Aorta (tissue), 5 donors: ENCODE measurements around the gene LARGE1. TPM values are rescaled to one million over a fixed set of nuclear protein-coding genes. Genes with fewer than 3 reads are reported as not detected.

ENCODE experiments used
- ATAC-seq: fragments of 200-7000 bp; cut with Tn5 transposase; one replicate; pipeline ENCODE4 v1.9.1; 2022; ENCODE audit warnings: moderate library complexity; ENCODE audit not compliant: low FRiP score
- DNase-seq, 2 donors: peaks; one replicate each; pipeline ENCODE4 v3.0.0-alpha.2; 2020
- H3K27ac ChIP-seq, 2 donors: one replicate each; pipeline ENCODE4 v1.5.1; 2013; ENCODE audit warnings: low read length in 2 of 2, mild to moderate bottlenecking in 2 of 2, moderate library complexity in 2 of 2, control low read depth in 1 of 2, inconsistent platforms in 1 of 2, low read depth in 1 of 2
- H3K27me3 ChIP-seq, 2 donors: one replicate each; pipeline ENCODE4 v1.6.1; 2013; ENCODE audit warnings: control low read depth in 1 of 2, low read length in 1 of 2, mild to moderate bottlenecking in 1 of 2, moderate library complexity in 1 of 2; ENCODE audit not compliant: insufficient read depth in 2 of 2, control insufficient read depth in 1 of 2
- H3K36me3 ChIP-seq, 2 donors: one replicate each; pipeline ENCODE4 v1.6.1; 2013; ENCODE audit warnings: control low read depth in 1 of 2, low read length in 1 of 2, mild to moderate bottlenecking in 1 of 2; ENCODE audit not compliant: insufficient read depth in 2 of 2, control insufficient read depth in 1 of 2
- H3K4me1 ChIP-seq, 2 donors: one replicate each; pipeline ENCODE4 v1.6.1; 2013; ENCODE audit warnings: low read length in 2 of 2, control low read depth in 1 of 2, mild to moderate bottlenecking in 1 of 2, moderate library complexity in 1 of 2; ENCODE audit not compliant: insufficient read depth in 2 of 2, control insufficient read depth in 1 of 2
- H3K4me3 ChIP-seq, 2 donors: one replicate each; pipeline ENCODE4 v1.5.1; 2013; ENCODE audit warnings: low read length in 2 of 2, control low read depth in 1 of 2, mild to moderate bottlenecking in 1 of 2
- H3K9me3 ChIP-seq: one replicate; pipeline ENCODE4 v1.6.1; 2013; ENCODE audit warnings: mild to moderate bottlenecking, low read length; ENCODE audit not compliant: control insufficient read depth
- WGBS, 2 donors: extraction: QIAGEN DNeasy Blood & Tissue Kit; methylation state at CpG; one replicate each; pipeline ENCODE4 v1.1.7; 2013; 5-methylcytosine and 5-hydroxymethylcytosine counted together
- intact Hi-C, 2 donors: fragments of 100-400 bp; cut with DNase I; formaldehyde crosslinking; loops; one replicate each; pipeline versions ENCODE4 v1.14.2 to v1.15.0; 2022
- polyA plus RNA-seq, 2 donors: library from polyadenylated mRNA; stranded (reverse); fragments of 200-250 nt; gene quantifications; one replicate each; pipeline ENCODE4 v1.2.3, GENCODE V29; 2013
- total RNA-seq, 2 donors: library from RNA; stranded (reverse); fragmentation: NEBNext Ultra II Directional; extraction: Animal tissue kit (Norgen Biotek cat#: 25700); gene quantifications; one replicate each; pipeline ENCODE4 v1.2.1, GENCODE V29; 2021
- donor health status: healthy with polysubstance abuse.
- donor health status: Bipolar disorder and iron deficiency.
- donor health status: DM: no; HTN: no; CAD: no.
- donor health status: DM: no; HTN: no; CAD: no.
- donor health status: DM: yes; HTN: yes; CAD: no.

LARGE1 gene
- total and polyA plus RNA-seq, 4 donors, result 2.6 to 52.5 (median 24.0) TPM

DNA sequence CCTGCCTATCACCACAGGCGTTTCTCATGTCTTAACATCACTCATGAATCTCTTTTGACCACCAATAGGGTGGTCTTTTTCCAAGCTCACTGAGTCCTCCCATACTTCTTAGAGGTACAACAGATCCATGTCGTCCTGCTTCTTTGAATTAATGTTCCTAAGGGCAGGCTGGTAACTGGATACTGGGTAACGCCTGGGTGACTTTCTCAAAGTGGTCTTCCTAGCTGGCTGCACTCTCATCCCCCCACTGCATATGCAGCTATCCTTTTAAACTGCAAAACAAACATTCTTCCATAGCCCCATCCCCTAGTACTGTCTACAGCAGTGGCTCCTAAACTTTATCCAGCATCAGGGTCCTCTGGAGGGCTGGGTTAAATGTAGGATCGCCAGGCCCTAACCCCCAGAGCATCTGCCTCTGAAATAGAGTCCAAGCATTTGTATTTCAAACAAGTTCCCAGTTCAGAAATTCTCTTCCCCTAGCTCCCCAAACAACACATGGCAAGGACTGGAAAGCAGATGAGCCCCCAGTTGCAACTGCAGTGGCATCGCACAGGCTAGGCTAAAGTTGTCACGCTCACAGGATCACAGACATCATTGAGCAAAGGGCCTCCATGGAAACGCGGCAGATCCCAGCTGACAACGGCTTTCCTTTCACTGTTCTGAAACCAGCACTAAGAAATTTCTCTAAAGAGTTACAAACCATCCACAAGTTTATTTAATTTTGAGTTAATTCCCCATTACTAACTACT, 204.9 kb downstream of the LARGE1 start:
- Histone ChIP-seq H3K27ac (no peak overlapping the region), H3K4me1 (no peaks in the 10 kb centered on the region), H3K27me3 (no peaks in the 10 kb centered on the region), H3K36me3 (no peaks in the 10 kb centered on the region), H3K9me3 (peaks cover 3% of the 10 kb centered on the region), H3K4me3 (no peak overlapping the region)
- 93 to 95% methylated on average over 9 of the region's 9 CpGs for WGBS, 2 donors
- ATAC-seq (no peak), DNase-seq (no peak)
- intact Hi-C loops, result no loop called here

DNA sequence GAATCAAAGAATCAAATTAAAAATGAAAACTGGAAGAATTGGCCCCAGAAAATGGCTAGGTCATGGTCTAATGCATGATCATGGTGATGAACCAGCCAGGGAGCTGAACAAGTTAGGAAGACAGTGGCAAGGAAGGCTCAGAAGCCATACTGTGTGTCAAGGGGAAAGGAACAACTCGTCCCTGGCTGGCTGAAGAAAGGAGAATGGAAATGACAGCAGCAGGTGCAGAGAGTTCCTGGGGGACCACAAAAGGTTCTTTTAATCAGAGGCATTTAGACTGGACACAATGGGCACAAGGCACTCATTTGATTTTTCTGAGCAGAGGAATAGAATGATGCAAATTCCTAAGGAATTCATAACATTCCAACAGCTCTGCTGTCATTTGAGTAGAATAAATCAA, 209.9 kb downstream of the LARGE1 start:
- 54 to 69% methylated on average over 1 of the region's 1 CpG for WGBS, 2 donors
- Histone ChIP-seq H3K27me3 (no peaks in the 10 kb centered on the region), H3K4me3 (no peak overlapping the region), H3K36me3 (no peaks in the 10 kb centered on the region), H3K27ac (no peak overlapping the region), H3K9me3 (peaks cover 3% of the 10 kb centered on the region), H3K4me1 (no peaks in the 10 kb centered on the region)
- no peak for ATAC-seq
- DNase-seq, result no peak
- intact Hi-C loops, result no loop called here

DNA sequence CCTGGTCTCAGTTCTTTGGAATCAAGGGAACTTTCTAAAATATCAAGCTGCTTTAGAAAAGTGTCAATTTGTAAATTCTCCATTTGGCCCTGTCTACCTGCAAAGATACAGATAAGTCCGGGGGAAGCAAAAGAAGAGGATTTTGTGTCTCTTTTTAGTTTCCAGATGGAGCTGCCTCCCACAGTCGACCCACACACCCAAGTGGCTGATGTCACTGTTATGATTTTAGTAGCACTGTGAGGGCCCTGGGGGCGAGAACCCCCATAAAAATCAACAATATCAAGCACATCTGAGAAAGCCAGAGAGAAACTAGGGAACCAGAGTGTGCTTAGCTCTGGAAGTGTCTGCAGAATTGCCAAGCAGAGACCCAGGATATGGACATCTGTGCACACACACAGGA, 212.7 kb downstream of the LARGE1 start:
- ATAC-seq, result no peak
- DNase-seq, result no peak
- 83% methylated on average over 3 of the region's 3 CpGs for WGBS, 2 donors
- Histone ChIP-seq H3K4me1 (no peaks in the 10 kb centered on the region), H3K9me3 (peaks cover 1% of the 10 kb centered on the region), H3K36me3 (no peaks in the 10 kb centered on the region), H3K4me3 (no peak overlapping the region), H3K27me3 (no peaks in the 10 kb centered on the region), H3K27ac (no peak overlapping the region)
- intact Hi-C loops, result no loop called here

DNA sequence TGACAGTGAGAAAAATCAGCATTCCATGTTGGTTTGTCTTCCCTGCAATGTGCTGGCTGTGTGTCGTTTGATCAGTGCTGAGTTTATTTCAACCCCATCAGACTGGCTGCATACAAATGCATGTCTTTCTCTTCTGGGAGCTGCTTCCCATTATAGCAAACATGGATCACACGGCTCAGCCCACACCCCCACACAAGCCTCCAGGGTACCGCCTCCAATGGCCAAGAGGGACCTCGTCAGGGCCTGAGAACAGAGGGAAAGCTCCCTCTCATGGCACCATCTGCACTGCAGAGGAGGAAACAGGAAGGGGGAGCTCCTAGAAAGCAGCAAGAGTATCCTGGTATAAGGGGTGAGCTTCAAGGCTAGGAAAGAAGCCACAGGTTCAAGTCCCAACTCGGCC, 214.2 kb downstream of the LARGE1 start:
- no peak overlapping the region for H3K27ac ChIP-seq
- peaks cover 1% of the 10 kb centered on the region for H3K9me3 ChIP-seq
- ATAC-seq (no peak), DNase-seq (no peak)
- H3K27me3 ChIP-seq, result no peaks in the 10 kb centered on the region
- 74 to 82% methylated on average over 5 of the region's 5 CpGs for WGBS, 2 donors
- H3K4me1 ChIP-seq, result no peaks in the 10 kb centered on the region
- no peaks in the 10 kb centered on the region for H3K36me3 ChIP-seq
- no peak overlapping the region for H3K4me3 ChIP-seq
- intact Hi-C loops, result no loop called here

DNA sequence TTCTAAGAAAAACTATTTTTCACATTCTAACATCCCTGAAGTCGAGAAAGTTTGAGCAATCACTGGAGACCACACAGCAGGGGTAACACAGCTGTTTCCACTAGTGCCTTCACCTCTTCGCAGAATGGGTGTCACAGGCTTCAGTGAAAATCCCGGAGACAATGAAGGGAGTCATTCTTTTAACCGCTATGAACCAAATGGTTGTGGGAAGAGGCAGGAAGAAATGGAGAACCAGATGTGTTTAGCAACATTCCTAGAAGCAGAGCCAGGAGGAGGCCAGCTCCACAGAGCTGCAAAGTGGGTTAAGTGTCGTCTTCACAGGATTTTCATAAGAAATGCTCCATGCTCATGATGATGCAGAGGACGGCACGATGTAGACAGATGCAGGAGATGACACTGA, 221.1 kb downstream of the LARGE1 start:
- DNase-seq, result no peak
- Histone ChIP-seq H3K9me3 (peaks cover 1% of the 10 kb centered on the region), H3K27ac (no peak overlapping the region), H3K4me3 (no peak overlapping the region), H3K27me3 (no peaks in the 10 kb centered on the region), H3K36me3 (peaks cover 0 to 2% of the 10 kb centered on the region in 2 donors), H3K4me1 (peaks cover 0 to under 1% of the 10 kb centered on the region in 2 donors)
- no peak for ATAC-seq
- intact Hi-C loops, result no loop called here
- 75 to 83% methylated on average over 7 of the region's 7 CpGs for WGBS, 2 donors

DNA sequence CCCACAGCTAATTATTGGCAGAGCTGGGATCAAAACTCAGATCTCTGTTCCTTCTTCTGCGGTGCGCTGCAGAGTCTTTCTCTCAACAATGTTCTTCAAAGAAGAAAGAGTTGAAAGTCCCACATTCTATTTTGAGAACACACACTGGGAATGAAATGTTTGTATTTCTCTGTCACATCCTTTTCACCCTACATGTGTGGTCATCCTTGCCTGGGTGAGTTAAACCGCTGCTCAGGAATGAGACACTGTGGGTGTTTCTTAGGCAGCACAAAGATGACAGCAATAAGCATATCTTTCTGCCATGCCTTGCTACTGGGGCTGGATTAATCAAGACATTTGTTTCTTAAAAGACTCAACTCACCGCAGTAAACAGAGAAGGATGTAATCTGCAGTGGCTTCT, 222.6 kb downstream of the LARGE1 start:
- peaks cover 0 to 2% of the 10 kb centered on the region in 2 donors for H3K36me3 ChIP-seq
- H3K27me3 ChIP-seq, result no peaks in the 10 kb centered on the region
- H3K9me3 ChIP-seq, result no peaks in the 10 kb centered on the region
- H3K4me1 ChIP-seq, result peaks cover 0 to 3% of the 10 kb centered on the region in 2 donors
- no peak for ATAC-seq
- no peak overlapping the region for H3K27ac ChIP-seq
- 68 to 79% methylated on average over 4 of the region's 4 CpGs for WGBS, 2 donors
- intact Hi-C loops, result no loop called here
- no peak for DNase-seq
- no peak overlapping the region for H3K4me3 ChIP-seq

DNA sequence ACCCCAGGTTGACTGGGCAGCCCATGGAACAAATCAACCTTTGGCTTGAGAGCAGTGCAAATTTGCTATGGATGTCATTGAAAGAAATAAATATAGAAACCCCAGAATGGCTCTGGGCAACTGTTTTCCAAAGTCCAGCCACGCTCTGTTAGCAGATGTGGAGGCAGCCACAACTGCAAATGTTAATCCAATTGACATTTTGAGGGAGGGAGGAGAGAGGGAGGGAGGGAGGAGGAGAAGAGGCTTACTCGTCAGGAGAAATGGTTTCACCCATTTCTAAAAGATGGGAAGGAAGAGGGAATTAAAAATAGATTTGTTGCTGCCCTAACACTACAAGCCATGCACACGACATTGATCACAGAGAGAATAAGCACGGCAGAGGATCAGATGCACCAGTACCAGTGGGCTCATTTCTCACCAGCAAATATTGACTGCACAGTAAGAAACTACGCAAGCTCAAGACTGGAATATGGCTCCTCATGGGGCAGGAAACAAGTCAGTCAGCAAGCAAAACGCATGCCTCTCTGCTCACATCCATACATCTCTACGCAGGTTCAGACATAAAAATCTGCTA, 229.1 kb downstream of the LARGE1 start:
- no peaks in the 10 kb centered on the region for H3K27me3 ChIP-seq
- no peak overlapping the region for H3K4me3 ChIP-seq
- DNase-seq, result no peak
- no peaks in the 10 kb centered on the region for H3K9me3 ChIP-seq
- no peak for ATAC-seq
- no peak overlapping the region for H3K27ac ChIP-seq
- intact Hi-C loops, result no loop called here
- H3K36me3 ChIP-seq, result no peaks in the 10 kb centered on the region
- H3K4me1 ChIP-seq, result peaks cover 0 to 3% of the 10 kb centered on the region in 2 donors
- 90 to 95% methylated on average over 7 of the region's 7 CpGs for WGBS, 2 donors

DNA sequence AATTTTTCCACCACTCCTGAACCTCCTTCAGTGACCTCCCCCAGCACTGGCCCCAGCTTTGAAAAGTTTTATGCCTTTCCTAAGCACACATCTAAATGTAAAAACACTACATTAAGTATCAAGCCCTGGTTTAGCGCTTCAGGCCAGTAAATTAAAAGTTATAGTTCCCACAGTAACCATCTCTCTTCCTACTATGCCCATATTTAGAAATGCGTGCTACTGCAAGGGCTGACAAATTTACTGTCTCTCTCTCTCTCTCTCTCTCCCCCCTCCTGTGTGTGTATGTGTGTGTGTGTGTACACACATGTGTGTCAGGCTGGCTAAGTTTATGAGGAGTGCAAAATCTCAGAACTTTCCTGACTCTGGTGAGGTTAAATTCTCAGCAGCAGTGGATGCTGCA, 231.4 kb downstream of the LARGE1 start:
- Histone ChIP-seq H3K9me3 (no peaks in the 10 kb centered on the region), H3K4me1 (no peaks in the 10 kb centered on the region), H3K27ac (no peak overlapping the region), H3K36me3 (no peaks in the 10 kb centered on the region), H3K27me3 (no peaks in the 10 kb centered on the region), H3K4me3 (no peak overlapping the region)
- DNase-seq (no peak), ATAC-seq (no peak)
- intact Hi-C loops, result no loop called here
- 93 to 94% methylated on average over 2 of the region's 2 CpGs for WGBS, 2 donors

DNA sequence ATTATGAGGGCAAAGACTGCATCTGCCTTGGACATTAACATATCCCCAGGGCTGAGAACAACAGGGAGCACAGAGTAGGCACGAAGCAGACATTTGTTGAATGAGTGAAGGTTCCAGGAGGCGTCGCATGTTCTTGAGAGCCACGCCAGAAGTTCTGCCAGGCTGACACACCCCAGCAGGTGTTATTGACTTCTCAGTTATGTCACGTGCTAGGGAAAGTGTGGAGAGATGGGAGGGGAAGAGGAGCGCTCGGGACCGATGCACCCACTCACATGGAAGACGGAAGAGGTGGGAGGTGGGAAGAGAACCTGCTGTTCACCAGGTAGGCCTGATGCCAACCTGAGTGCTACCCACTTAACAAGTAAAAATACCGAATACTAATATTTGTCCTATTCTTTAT, 232.8 kb downstream of the LARGE1 start:
- H3K36me3 ChIP-seq, result no peaks in the 10 kb centered on the region
- H3K27ac ChIP-seq, result no peak overlapping the region
- intact Hi-C loops, result no loop called here
- no peaks in the 10 kb centered on the region for H3K9me3 ChIP-seq
- H3K4me1 ChIP-seq, result no peaks in the 10 kb centered on the region
- no peak overlapping the region for H3K4me3 ChIP-seq
- WGBS, 2 donors, result 96 to 97% methylated on average over 10 of the region's 10 CpGs
- ATAC-seq (no peak), DNase-seq (no peak)
- no peaks in the 10 kb centered on the region for H3K27me3 ChIP-seq
